Loucy (cell line): ENCODE measurements around the gene SLC26A4.

Source experiments
- H2AFZ ChIP-seq: fragments of 200-600 bp; sonication (generic); 2 replicates; pipeline ENCODE4 v1.6.0; 2016; ENCODE audit warnings: antibody characterized with exemption, mild to moderate bottlenecking, low read length, moderate library complexity
- H3F3A ChIP-seq: fragments of 200-600 bp; 2 replicates; pipeline ENCODE4 v1.6.0; 2016; ENCODE audit warnings: antibody characterized with exemption, low read depth, mild to moderate bottlenecking
- H3K27me3 ChIP-seq: fragments of 200-600 bp; sonication (generic); 2 replicates; pipeline ENCODE4 v1.6.1; 2014; ENCODE audit warnings: low read length, mild to moderate bottlenecking; ENCODE audit not compliant: insufficient read depth, poor library complexity, severe bottlenecking
- H3K36me3 ChIP-seq: fragments of 200-600 bp; sonication (generic); 2 replicates; pipeline ENCODE4 v1.6.1; 2016; ENCODE audit warnings: low read length; ENCODE audit not compliant: insufficient read depth
- H3K4me1 ChIP-seq: fragments of 200-600 bp; sonication (generic); 2 replicates; pipeline ENCODE4 v1.5.1; 2014; ENCODE audit warnings: low read length, mild to moderate bottlenecking; ENCODE audit not compliant: insufficient read depth, poor library complexity, severe bottlenecking
- H3K4me2 ChIP-seq: fragments of 200-600 bp; sonication (generic); 2 replicates; pipeline ENCODE4 v1.6.0; 2014; ENCODE audit warnings: antibody characterized with exemption, low read length, low read depth, mild to moderate bottlenecking; ENCODE audit not compliant: poor library complexity, severe bottlenecking
- H3K4me3 ChIP-seq: fragments of 200-600 bp; sonication (generic); 2 replicates; pipeline ENCODE4 v1.5.1; 2014; ENCODE audit warnings: low read length, mild to moderate bottlenecking, mixed read lengths; ENCODE audit not compliant: poor library complexity, severe bottlenecking
- H3K79me2 ChIP-seq: fragments of 200-600 bp; sonication (generic); 2 replicates; pipeline ENCODE4 v1.6.1; 2014; ENCODE audit warnings: low read length; ENCODE audit not compliant: insufficient read depth
- H3K9ac ChIP-seq: fragments of 200-600 bp; sonication (generic); 2 replicates; pipeline ENCODE4 v1.6.0; 2014; ENCODE audit warnings: mild to moderate bottlenecking, low read depth, low read length, moderate library complexity; ENCODE audit not compliant: poor library complexity, severe bottlenecking
- H3K9me2 ChIP-seq: fragments of 200-600 bp; sonication (generic); replicated peaks from 2 replicates; pipeline ENCODE4 v1.6.1; 2016; ENCODE audit warnings: low read depth, low read length, mixed read lengths
- H3K9me3 ChIP-seq: fragments of 200-600 bp; sonication (generic); 2 replicates; pipeline ENCODE4 v1.6.1; 2014; ENCODE audit warnings: mild to moderate bottlenecking, antibody characterized with exemption, low read length, low read depth; ENCODE audit not compliant: insufficient read depth
- H4K20me1 ChIP-seq: fragments of 200-600 bp; sonication (generic); 2 replicates; pipeline ENCODE4 v1.6.0; 2014; ENCODE audit warnings: antibody characterized with exemption, low read length, mild to moderate bottlenecking; ENCODE audit not compliant: insufficient read depth, poor library complexity, severe bottlenecking
- CTCF ChIP-seq: fragments of 200-600 bp; sonication (generic); conservative IDR thresholded peaks from 2 replicates; pipeline ENCODE4 v1.5.1; 2014; ENCODE audit warnings: mild to moderate bottlenecking, antibody characterized with exemption, low read length
- EZH2phosphoT487 ChIP-seq: fragments of 200-600 bp; IDR thresholded peaks from 2 replicates; pipeline ENCODE4 v1.6.1; 2018; ENCODE audit warnings: antibody characterized with exemption, mild to moderate bottlenecking, moderate library complexity, borderline replicate concordance

SLC26A4 gene

DNA sequence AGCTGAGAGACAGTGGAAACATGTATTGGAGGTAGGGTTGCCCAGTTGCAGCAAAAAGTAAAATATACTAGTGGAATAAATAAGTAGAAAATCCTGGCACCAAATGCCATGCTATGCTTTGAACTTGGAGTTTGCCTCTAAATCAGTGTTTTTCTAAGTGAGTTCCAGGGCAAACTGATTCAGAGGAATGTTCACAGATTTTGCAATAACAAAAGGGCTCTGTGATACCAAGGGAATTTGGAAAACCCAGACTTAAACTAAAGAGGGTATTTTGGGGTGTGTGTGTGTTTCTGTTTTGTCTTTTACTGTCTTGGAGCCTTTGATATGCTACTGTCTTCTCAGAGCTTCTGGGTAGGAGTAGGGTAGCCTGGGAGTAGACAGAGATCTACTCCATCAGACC is 39.9 kb downstream of the SLC26A4 start:
- no peaks in the 10 kb centered on the region for H3F3A ChIP-seq
- no peak overlapping the region for H3K4me2 ChIP-seq
- no peaks in the 10 kb centered on the region for H3K36me3 ChIP-seq
- H2AFZ ChIP-seq, result no peak overlapping the region
- no peaks in the 10 kb centered on the region for H3K9me3 ChIP-seq
- no peaks in the 10 kb centered on the region for H3K9me2 ChIP-seq
- no peaks in the 10 kb centered on the region for H3K4me1 ChIP-seq
- no peaks in the 10 kb centered on the region for H3K27me3 ChIP-seq
- TF ChIP-seq CTCF, result no peak
- TF ChIP-seq EZH2phosphoT487, result no peak
- no peaks in the 10 kb centered on the region for H4K20me1 ChIP-seq
- no peak overlapping the region for H3K4me3 ChIP-seq
- H3K79me2 ChIP-seq, result no peaks in the 10 kb centered on the region
- no peak overlapping the region for H3K9ac ChIP-seq

DNA sequence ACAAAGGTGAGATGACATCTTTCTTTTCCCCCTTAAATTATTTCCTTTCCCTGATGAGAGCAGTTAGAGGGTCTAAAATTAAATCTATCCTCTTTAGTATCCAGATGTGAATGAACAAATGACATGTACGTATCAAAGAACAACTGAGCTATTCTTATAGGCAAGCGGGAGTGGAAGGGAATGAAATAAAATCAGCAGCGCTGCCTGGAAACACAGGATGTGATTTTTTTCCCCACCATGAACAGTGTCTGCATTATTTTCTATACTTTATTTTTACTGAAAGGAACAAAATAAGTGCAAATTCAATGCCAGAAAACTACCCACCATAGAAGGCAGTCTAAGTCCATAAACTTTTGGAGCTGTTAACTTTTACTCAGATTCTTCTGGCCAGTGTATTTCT is 40.6 kb downstream of the SLC26A4 start:
- no peaks in the 10 kb centered on the region for H3K4me1 ChIP-seq
- no peak overlapping the region for H3K9ac ChIP-seq
- H3K9me2 ChIP-seq, result no peaks in the 10 kb centered on the region
- TF ChIP-seq EZH2phosphoT487 (no peak), CTCF (no peak)
- no peaks in the 10 kb centered on the region for H3K79me2 ChIP-seq
- no peaks in the 10 kb centered on the region for H3K9me3 ChIP-seq
- H4K20me1 ChIP-seq, result no peaks in the 10 kb centered on the region
- no peaks in the 10 kb centered on the region for H3F3A ChIP-seq
- H3K4me3 ChIP-seq, result no peak overlapping the region
- H3K27me3 ChIP-seq, result no peaks in the 10 kb centered on the region
- H2AFZ ChIP-seq, result no peak overlapping the region
- H3K36me3 ChIP-seq, result no peaks in the 10 kb centered on the region
- H3K4me2 ChIP-seq, result no peak overlapping the region

DNA sequence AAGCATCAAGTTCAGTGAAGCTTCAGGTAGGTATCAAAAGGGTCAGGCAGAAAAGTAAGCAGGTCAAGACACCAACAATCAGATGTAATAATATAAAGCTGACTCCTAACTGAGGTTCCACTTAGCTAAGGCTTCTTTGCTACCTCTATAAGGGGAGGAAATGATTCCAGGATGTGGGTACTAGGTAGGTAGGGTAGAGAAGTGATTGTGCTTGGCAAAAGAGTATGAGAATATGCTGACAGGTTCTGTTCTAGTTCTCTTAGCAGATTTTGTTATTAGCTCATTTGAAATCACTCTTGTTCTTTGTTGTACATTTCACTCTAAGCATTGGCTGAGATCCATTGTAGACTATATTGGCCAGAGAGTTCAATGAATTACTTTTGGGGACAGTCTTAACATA is 42.6 kb downstream of the SLC26A4 start:
- no peak for TF ChIP-seq CTCF
- no peak for TF ChIP-seq EZH2phosphoT487
- no peaks in the 10 kb centered on the region for H3K27me3 ChIP-seq
- no peak overlapping the region for H3K4me2 ChIP-seq
- H3K9me3 ChIP-seq, result no peaks in the 10 kb centered on the region
- H3K9me2 ChIP-seq, result no peaks in the 10 kb centered on the region
- no peaks in the 10 kb centered on the region for H3K36me3 ChIP-seq
- H3K4me1 ChIP-seq, result no peaks in the 10 kb centered on the region
- H2AFZ ChIP-seq, result no peak overlapping the region
- H3K9ac ChIP-seq, result no peak overlapping the region
- no peaks in the 10 kb centered on the region for H3K79me2 ChIP-seq
- H4K20me1 ChIP-seq, result no peaks in the 10 kb centered on the region
- no peak overlapping the region for H3K4me3 ChIP-seq
- H3F3A ChIP-seq, result no peaks in the 10 kb centered on the region
